ENCODE data around the gene SND1. TPM values are rescaled to one million over a fixed set of nuclear protein-coding genes. Genes with fewer than 3 reads are reported as not detected.
"Not testable (repeated sequence)": the region's sequence is repeated elsewhere in the genome, so short reads cannot be mapped to it uniquely, and the experiment has no call there.

SND1 gene
- total and polyA plus RNA-seq, 10 donors, result 61.7 to 173 (median 116) TPM

GRCh38 chr7:128104108-128104742, 452.2 kb downstream of the SND1 start:
- TF ChIP-seq POLR2A (IDR thresholded peaks at IDR 0.05), result no peak
- TF ChIP-seq POLR2AphosphoS5 (IDR thresholded peaks at IDR 0.05), result peak; percentile 12 to 41 (median 28)
- peaks cover 11 to 82% (median 50%) of the 10 kb centered on the region in 6 donors for H3K4me1 ChIP-seq
- H3K9me3 ChIP-seq, result no peaks in the 10 kb centered on the region
- no peaks in the 10 kb centered on the region for H3K36me3 ChIP-seq
- intact Hi-C loops (cut with DNase I; ENCODE audit: low total_unique reads), result no loop called here
- 2 to 5% (median 3%) methylated on average over 13 to 59 of the region's 59 CpGs for WGBS, 5 donors
- peak overlapping the region; percentile 22 to 75 (median 54) for H3K4me3 ChIP-seq
- DNase-seq, result peak; percentile 86
- peaks cover 0 to 21% (median 0%) of the 10 kb centered on the region in 7 donors for H3K27me3 ChIP-seq (replicated peaks in 1 of 7)
- H3K27ac ChIP-seq, result peak overlapping the region; percentile 6 to 82 (median 64)

- no peaks in the 10 kb centered on the region for H3K9me3 ChIP-seq
- intact Hi-C loops (cut with DNase I; ENCODE audit: low total_unique reads), result no loop called here
- peak in 1 of 3 donors; percentile 24 for TF ChIP-seq POLR2AphosphoS5 (IDR thresholded peaks at IDR 0.05)
- TF ChIP-seq CTCF (IDR thresholded peaks at IDR 0.05 in 8 of 11, conservative IDR thresholded peaks at IDR 0.05 in 3 of 11), result no peak
- peak; percentile 75 for DNase-seq
- peaks cover 0 to 21% (median 0%) of the 10 kb centered on the region in 7 donors for H3K27me3 ChIP-seq (replicated peaks in 1 of 7)
- 85 to 91% (median 89%) methylated on average over 11 of the region's 11 CpGs for WGBS, 5 donors
- H3K36me3 ChIP-seq, result no peaks in the 10 kb centered on the region
- no peak overlapping the region for H3K4me3 ChIP-seq
- H3K27ac ChIP-seq, result no peak overlapping the region
- H3K4me1 ChIP-seq, result peaks cover 14 to 92% (median 61%) of the 10 kb centered on the region in 6 donors
These were observed 453.4 kb downstream of the SND1 start for GRCh38 chr7:128105228-128106022.

- Histone ChIP-seq H3K27me3 (replicated peaks in 1 of 7) (peaks cover 0 to 21% (median 0%) of the 10 kb centered on the region in 7 donors), H3K9me3 (no peaks in the 10 kb centered on the region), H3K4me1 (peaks cover 26 to 92% (median 68%) of the 10 kb centered on the region in 6 donors), H3K36me3 (no peaks in the 10 kb centered on the region), H3K4me3 (no peak overlapping the region), H3K27ac (no peak overlapping the region)
- TF ChIP-seq POLR2A (IDR thresholded peaks at IDR 0.05) (no peak), POLR2AphosphoS5 (IDR thresholded peaks at IDR 0.05) (no peak), CTCF (IDR thresholded peaks at IDR 0.05 in 8 of 11, conservative IDR thresholded peaks at IDR 0.05 in 3 of 11) (no peak)
- peak; percentile 41 for DNase-seq
- 44 to 67% (median 60%) methylated on average over 1 of the region's 1 CpG for WGBS, 5 donors
- intact Hi-C loops (cut with DNase I; ENCODE audit: low total_unique reads), result no loop called here
These were observed 454.8 kb downstream of the SND1 start for GRCh38 chr7:128106821-128107220.

- peaks cover 33 to 92% (median 68%) of the 10 kb centered on the region in 6 donors for H3K4me1 ChIP-seq
- H3K27me3 ChIP-seq (replicated peaks in 1 of 7), result peaks cover 0 to 21% (median 0%) of the 10 kb centered on the region in 7 donors
- peak; percentile 68 for DNase-seq
- H3K27ac ChIP-seq; intact Hi-C loops (cut with DNase I; ENCODE audit: low total_unique reads); H3K9me3 ChIP-seq; H3K4me3 ChIP-seq; H3K36me3 ChIP-seq: not testable (repeated sequence)
- 85 to 97% (median 92%) methylated on average over 9 to 12 of the region's 12 CpGs for WGBS, 5 donors
These were observed 455.5 kb downstream of the SND1 start for GRCh38 chr7:128107516-128107915.

GRCh38 chr7:128108129-128108528, 456.1 kb downstream of the SND1 start:
- 79 to 83% (median 81%) methylated on average over 5 to 7 of the region's 7 CpGs for WGBS, 5 donors
- intact Hi-C loops (cut with DNase I; ENCODE audit: low total_unique reads), result no loop called here
- Histone ChIP-seq H3K9me3 (no peaks in the 10 kb centered on the region), H3K27me3 (replicated peaks in 1 of 7) (peaks cover 0 to 21% (median 0%) of the 10 kb centered on the region in 7 donors), H3K4me1 (peaks cover 37 to 92% (median 68%) of the 10 kb centered on the region in 6 donors), H3K4me3 (peak overlapping the region in 1 of 8 donors; percentile 36), H3K36me3 (no peaks in the 10 kb centered on the region), H3K27ac (peak overlapping the region in 7 of 8 donors; percentile 66 to 89 (median 82))
- DNase-seq, result peak; percentile 75
- TF ChIP-seq POLR2A (IDR thresholded peaks at IDR 0.05) (no peak), POLR2AphosphoS5 (IDR thresholded peaks at IDR 0.05) (no peak), CTCF (IDR thresholded peaks at IDR 0.05 in 8 of 11, conservative IDR thresholded peaks at IDR 0.05 in 3 of 11) (no peak)
